Cardiac muscle cell (in vitro differentiated cells and primary cell): ENCODE results near the gene RCVRN. TPM values are rescaled to one million over a fixed set of nuclear protein-coding genes. Genes with fewer than 3 reads are reported as not detected.
A peak's percentile ranks its signal among the peaks of the same experiment; 100 is the strongest.

Source experiments
- DNase-seq, 2 donors: peaks; one replicate each; pipeline versions ENCODE4 v3.0.0 to v3.0.0-alpha.2; 2010 to 2017; ENCODE audit warnings: low read depth in 1 of 2, low spot score in 1 of 2
- H3K27ac ChIP-seq: fragments of 200-600 bp; sonication (generic); 2 replicates; pipeline ENCODE4 v1.5.1; 2016
- H3K27me3 ChIP-seq: fragments of 200-600 bp; sonication (generic); 2 replicates; pipeline ENCODE4 v1.6.0; 2016; ENCODE audit warnings: control low read depth
- H3K36me3 ChIP-seq: fragments of 200-600 bp; sonication (generic); 2 replicates; pipeline ENCODE4 v1.5.1; 2016; ENCODE audit warnings: control low read depth
- H3K4me1 ChIP-seq: fragments of 200-600 bp; sonication (generic); 2 replicates; pipeline ENCODE4 v1.8.1; 2017; ENCODE audit warnings: low read depth, mild to moderate bottlenecking, mixed run types
- H3K4me3 ChIP-seq: fragments of 200-600 bp; sonication (generic); 2 replicates; pipeline ENCODE4 v1.5.1; 2016; ENCODE audit warnings: mild to moderate bottlenecking
- H3K9me3 ChIP-seq: fragments of 200-600 bp; sonication (generic); 2 replicates; pipeline ENCODE4 v1.5.1; 2017; ENCODE audit warnings: low read depth, mild to moderate bottlenecking, control low read depth
- polyA plus RNA-seq: library from polyadenylated mRNA; unstranded; fragments of >200 nt; fragmentation: Nextera tagmentation; extraction: Ambion mirVana; gene quantifications from 2 replicates; pipeline ENCODE4 v1.2.1, GENCODE V29; 2016
- total RNA-seq: library from RNA; depleted of rRNA; stranded (reverse); fragments of >200 nt; gene quantifications from 2 replicates; pipeline ENCODE4 v1.2.3, GENCODE V29; 2016
- TF ChIP-seq, protein P1 (sequence below): IDR thresholded peaks from 2 replicates; pipeline ENCODE4 v1.5.1; 2012; ENCODE audit warnings: low read depth, mild to moderate bottlenecking, low read length

The RCVRN gene
- total and polyA plus RNA-seq, 2 experiments from 2014 or later, result 0.06 TPM; not detected in 1

DNA sequence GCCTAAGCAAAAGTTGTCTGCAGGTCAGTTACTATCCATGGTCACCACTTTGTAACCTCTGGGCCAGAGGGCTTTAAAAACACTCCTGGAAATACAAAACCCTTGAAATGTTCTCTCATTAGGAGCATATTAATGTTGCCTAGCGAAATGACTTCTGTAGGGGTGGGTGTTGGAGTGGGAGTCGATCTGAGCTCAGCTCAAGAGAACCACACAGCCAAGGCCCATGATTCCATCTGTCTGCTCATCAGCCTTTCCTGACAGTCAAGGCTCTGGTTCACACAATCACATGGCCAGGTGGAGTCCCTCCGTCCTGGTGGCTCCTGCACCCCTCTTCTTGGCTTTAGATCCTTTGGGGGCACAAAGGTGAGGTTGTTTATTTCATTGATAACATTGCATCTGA lies 26.7 kb downstream of the RCVRN start:
- TF ChIP-seq, protein P1, sequence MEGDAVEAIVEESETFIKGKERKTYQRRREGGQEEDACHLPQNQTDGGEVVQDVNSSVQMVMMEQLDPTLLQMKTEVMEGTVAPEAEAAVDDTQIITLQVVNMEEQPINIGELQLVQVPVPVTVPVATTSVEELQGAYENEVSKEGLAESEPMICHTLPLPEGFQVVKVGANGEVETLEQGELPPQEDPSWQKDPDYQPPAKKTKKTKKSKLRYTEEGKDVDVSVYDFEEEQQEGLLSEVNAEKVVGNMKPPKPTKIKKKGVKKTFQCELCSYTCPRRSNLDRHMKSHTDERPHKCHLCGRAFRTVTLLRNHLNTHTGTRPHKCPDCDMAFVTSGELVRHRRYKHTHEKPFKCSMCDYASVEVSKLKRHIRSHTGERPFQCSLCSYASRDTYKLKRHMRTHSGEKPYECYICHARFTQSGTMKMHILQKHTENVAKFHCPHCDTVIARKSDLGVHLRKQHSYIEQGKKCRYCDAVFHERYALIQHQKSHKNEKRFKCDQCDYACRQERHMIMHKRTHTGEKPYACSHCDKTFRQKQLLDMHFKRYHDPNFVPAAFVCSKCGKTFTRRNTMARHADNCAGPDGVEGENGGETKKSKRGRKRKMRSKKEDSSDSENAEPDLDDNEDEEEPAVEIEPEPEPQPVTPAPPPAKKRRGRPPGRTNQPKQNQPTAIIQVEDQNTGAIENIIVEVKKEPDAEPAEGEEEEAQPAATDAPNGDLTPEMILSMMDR, result no peak
- H3K4me1 ChIP-seq, result no peaks in the 10 kb centered on the region
- H3K27ac ChIP-seq, result no peak overlapping the region
- no peaks in the 10 kb centered on the region for H3K9me3 ChIP-seq
- H3K27me3 ChIP-seq, result no peaks in the 10 kb centered on the region
- H3K4me3 ChIP-seq, result no peak overlapping the region
- no peaks in the 10 kb centered on the region for H3K36me3 ChIP-seq
- no peak for DNase-seq

DNA sequence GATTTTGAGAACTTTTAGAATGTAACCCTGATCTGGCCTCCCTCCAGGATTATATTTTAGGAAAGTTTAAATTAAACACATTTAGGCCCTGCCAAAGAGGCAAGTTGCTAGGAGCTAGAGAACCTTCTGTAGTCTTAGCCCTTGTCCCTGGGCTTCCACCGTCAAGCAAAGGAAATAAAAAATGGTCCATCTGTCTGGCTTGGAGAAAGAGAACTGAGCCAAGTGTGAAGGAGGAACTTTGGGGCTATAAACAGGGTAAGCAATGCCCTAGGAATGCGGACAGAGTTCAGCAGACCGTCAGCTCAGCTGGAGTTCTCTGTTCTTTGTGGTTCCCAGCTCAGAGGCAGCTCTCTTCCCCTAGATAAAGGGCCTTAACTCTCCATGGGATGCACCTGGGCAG lies 29.6 kb downstream of the RCVRN start:
- H3K27ac ChIP-seq, result no peak overlapping the region
- H3K27me3 ChIP-seq, result no peaks in the 10 kb centered on the region
- DNase-seq, result peak in 1 of 2 donors; percentile 83
- H3K9me3 ChIP-seq, result no peaks in the 10 kb centered on the region
- no peaks in the 10 kb centered on the region for H3K4me1 ChIP-seq
- H3K36me3 ChIP-seq, result no peaks in the 10 kb centered on the region
- H3K4me3 ChIP-seq, result no peak overlapping the region
- TF ChIP-seq, protein P1, result no peak

DNA sequence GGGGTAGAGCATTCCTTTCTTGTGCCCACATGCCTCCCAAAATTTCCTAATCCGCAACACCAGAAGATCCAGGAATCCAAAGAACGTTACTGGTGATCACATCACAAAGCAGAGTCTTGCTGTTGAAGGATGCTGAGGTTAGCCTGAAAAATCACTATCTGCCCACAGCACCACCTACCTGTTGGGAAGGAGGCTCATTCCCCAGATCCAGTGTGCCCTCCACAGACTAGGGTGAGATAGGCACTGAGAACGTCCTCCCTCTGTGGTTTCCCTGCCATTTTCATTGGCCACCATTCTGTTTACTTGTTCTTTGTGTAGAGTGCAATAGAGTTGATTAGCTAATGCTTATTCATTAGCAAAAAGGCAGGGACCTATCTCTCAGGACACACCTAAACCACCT lies 30.3 kb downstream of the RCVRN start:
- TF ChIP-seq, protein P1, result no peak
- no peaks in the 10 kb centered on the region for H3K27me3 ChIP-seq
- DNase-seq, result no peak
- H3K9me3 ChIP-seq, result no peaks in the 10 kb centered on the region
- H3K36me3 ChIP-seq, result no peaks in the 10 kb centered on the region
- no peaks in the 10 kb centered on the region for H3K4me1 ChIP-seq
- no peak overlapping the region for H3K27ac ChIP-seq
- no peak overlapping the region for H3K4me3 ChIP-seq

DNA sequence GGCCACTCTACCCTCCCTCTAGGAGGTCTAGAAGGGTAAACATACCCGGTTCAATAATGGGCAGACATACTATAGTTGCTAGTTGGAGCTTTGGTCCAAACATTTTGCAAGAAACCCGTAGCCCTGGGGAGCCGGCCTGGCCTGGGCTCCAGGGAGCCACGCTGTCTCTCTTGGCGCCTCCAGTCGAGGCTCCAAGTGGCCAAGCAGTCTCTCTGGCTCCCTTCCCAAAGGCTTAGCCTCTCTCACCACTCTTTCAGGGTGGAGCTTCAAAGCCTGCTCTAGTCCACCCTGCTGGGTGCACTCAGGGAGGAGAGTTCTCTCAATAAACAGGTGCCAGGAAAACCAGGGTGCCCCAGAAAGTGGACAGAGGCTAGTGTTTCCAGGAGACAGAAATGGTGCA lies 32.2 kb downstream of the RCVRN start:
- TF ChIP-seq, protein P1, result no peak

DNA sequence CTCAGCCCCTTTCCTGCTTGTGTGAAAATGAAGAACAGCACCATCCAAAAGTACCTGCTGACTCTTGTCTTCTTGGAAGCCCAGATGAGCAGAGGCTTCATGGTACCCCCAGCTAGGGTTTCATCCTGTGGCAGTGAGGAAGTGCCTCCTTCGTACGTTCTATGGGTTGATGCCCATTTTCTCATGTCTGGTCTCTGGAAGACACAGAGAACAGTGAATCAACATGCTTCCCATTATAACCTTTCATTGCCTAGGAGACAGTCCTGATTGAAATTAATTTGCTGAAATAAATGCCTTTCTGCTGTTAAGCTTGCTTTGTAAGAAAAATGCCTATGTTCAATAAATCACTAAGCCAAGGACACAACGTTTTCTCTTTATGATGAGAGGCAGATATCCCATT lies 36.5 kb downstream of the RCVRN start:
- Histone ChIP-seq H3K27ac (no peak overlapping the region), H3K27me3 (no peaks in the 10 kb centered on the region), H3K4me3 (no peak overlapping the region), H3K9me3 (no peaks in the 10 kb centered on the region), H3K36me3 (no peaks in the 10 kb centered on the region), H3K4me1 (no peaks in the 10 kb centered on the region)
- DNase-seq, result no peak
- TF ChIP-seq, protein P1, result no peak

More for the DNA sequence above, 32.2 kb downstream of the RCVRN start:
- H3K27me3 ChIP-seq, result no peaks in the 10 kb centered on the region
- H3K4me1 ChIP-seq, result no peaks in the 10 kb centered on the region
- H3K4me3 ChIP-seq, result no peak overlapping the region
- no peak overlapping the region for H3K27ac ChIP-seq
- DNase-seq, result no peak
- no peaks in the 10 kb centered on the region for H3K36me3 ChIP-seq
- no peaks in the 10 kb centered on the region for H3K9me3 ChIP-seq

DNA sequence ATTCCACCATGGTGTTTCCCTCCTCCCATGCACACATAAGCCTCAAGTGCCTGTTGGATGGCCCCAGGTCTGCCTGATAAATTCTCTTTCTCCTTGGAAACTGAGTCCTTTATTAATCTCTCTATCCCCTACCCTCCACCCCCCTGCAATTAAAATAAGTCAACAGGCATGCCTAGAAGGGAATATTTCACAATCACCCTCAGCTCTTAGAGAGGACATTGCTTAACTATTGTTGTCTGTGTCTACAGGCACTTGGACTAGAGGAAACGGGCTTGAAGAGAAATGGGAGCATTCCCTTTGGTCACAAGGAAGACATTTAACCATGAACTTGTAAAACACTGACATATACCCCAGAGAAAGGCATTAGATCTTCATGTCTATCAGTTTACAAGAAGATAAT lies 39.5 kb downstream of the RCVRN start:
- H3K4me1 ChIP-seq, result no peaks in the 10 kb centered on the region
- no peak overlapping the region for H3K27ac ChIP-seq
- peak in 1 of 2 donors; percentile 68 for DNase-seq
- no peaks in the 10 kb centered on the region for H3K9me3 ChIP-seq
- H3K36me3 ChIP-seq, result no peaks in the 10 kb centered on the region
- TF ChIP-seq, protein P1, result no peak
- no peak overlapping the region for H3K4me3 ChIP-seq
- no peaks in the 10 kb centered on the region for H3K27me3 ChIP-seq
